HL-60 (cell line): ENCODE data around the gene PRMT7.

Experiments
- GABPA ChIP-seq: IDR thresholded peaks from 2 replicates; pipeline ENCODE4 v1.6.1; 2012; ENCODE audit warnings: low read depth
- POLR2AphosphoS5 ChIP-seq: IDR thresholded peaks from 2 replicates; pipeline ENCODE4 v1.6.1; 2012; ENCODE audit warnings: low read depth
- SPI1 ChIP-seq: IDR thresholded peaks from 2 replicates; pipeline ENCODE4 v1.6.1; 2012; ENCODE audit warnings: low read depth, mild to moderate bottlenecking, borderline replicate concordance
- TF ChIP-seq, protein P1 (sequence below): IDR thresholded peaks from one replicate; pipeline ENCODE4 v1.5.1; 2011; ENCODE audit warnings: low read length, control low read depth, inconsistent platforms; ENCODE audit not compliant: insufficient read depth

GRCh38 chr16:68401871-68402747 lies 91.3 kb downstream of the PRMT7 start:
- TF ChIP-seq POLR2AphosphoS5 (no peak), GABPA (no peak), SPI1 (no peak)
- TF ChIP-seq, protein P1, sequence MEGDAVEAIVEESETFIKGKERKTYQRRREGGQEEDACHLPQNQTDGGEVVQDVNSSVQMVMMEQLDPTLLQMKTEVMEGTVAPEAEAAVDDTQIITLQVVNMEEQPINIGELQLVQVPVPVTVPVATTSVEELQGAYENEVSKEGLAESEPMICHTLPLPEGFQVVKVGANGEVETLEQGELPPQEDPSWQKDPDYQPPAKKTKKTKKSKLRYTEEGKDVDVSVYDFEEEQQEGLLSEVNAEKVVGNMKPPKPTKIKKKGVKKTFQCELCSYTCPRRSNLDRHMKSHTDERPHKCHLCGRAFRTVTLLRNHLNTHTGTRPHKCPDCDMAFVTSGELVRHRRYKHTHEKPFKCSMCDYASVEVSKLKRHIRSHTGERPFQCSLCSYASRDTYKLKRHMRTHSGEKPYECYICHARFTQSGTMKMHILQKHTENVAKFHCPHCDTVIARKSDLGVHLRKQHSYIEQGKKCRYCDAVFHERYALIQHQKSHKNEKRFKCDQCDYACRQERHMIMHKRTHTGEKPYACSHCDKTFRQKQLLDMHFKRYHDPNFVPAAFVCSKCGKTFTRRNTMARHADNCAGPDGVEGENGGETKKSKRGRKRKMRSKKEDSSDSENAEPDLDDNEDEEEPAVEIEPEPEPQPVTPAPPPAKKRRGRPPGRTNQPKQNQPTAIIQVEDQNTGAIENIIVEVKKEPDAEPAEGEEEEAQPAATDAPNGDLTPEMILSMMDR: no peak
